GDM1 (cell line): ENCODE measurements around the gene UNK.

Experiments
- DNase-seq: peaks from one replicate; lab custom pipeline; 2025; lab: John Stamatoyannopoulos, UW

The UNK gene

DNA sequence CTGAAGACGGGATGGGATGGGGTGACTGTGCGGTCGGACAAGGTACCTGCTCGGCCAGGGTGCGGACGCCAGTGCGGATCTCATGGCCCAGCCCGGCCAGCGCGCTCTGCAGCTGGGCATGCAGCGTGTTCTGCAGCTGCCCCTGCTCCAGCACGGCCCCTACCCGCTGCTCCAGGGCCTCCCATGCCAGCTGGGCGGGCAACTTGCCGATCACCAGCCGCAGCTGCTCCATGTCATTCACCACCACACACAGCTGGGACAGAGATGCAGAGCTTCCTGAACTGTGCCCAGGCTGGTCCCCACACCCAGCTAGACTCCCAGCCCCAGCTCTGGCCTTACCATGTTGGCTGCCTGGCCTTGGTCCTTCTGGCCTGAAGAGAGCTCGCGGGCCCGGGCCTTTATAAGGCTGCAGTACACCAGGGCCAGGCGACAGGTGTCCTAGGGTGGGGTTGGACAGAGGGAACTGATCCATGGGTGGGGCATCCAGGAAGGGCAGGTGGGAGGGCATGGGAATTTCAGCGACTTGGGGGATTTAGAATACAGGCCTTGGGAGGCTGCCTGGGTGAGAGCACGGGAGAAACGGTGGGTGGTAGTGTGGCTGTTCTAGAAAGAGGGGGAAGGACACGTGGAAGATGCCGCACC, 49.8 kb downstream of the UNK start:
- DNase-seq = no peak

DNA sequence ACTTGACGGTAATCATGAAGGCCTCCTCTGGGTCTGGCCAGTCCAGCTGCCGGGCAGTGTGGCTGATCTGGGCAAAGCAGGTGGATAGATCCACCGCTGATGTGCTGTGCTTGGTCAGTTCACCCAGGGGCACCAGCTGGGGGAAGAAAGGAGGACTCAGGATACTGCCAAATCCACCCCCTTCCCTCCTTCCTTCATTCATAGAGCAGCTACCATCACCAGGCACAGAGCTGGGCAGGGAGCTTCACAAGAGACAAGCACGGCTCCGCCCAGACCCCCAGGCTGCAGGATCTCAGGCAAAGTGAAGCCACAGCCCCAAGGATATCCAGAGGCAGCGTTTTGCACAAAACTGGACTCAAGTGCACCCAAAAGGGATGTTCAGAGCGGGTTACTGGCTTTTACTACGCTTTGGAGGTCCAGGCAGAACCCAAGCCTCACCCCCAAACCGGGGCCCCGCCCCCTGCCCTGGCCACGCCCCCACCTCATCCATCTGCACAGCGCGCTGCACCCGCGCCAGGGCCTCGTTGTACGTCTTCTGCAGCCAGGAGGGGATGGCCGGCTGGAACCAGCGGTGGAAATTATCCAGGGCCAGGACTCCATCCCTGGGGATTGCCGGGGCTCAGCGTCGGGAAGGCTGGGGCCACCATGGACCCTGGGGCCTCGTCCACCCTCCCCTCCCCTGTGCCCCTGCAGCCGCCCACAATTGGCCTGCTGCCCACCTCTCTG, 50.5 kb downstream of the UNK start:
- no peak for DNase-seq

DNA sequence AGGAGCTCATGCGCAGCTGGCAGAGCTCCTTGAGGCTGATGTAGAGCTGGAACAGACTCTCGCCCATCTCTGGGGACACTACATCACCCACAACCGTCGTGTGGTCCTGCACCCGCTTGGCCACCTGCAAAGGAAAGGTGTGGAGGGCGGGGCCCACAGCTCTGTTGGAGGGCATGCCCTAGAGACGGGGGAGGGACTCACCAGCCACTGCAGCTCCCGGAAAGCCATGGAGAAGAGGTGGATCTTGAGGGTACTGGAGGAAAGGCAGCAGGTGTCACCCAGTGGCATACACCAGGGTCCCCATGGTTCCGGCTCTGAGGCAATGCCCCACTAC, 51.0 kb downstream of the UNK start:
- DNase-seq = no peak

DNA sequence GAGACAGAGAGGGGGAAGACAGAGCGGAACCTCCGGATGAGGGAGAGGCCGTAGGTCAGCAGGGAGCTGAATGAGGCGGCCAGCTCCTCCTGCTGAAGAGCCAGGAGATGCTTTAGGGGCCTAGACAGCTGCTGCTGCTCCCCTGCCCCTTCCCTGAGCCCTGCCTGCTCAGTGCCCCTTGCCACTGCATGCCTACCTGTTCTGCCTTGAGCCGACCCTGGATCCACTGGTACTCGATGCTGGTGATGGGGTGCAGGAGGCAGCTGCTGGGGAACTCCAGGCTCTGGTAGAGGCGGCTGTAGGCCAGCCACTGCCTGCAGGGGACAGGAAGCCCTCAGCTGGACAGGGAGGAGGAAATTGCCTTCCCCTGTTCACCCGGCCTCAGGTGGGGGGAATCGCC, 52.0 kb downstream of the UNK start:
- no peak for DNase-seq

DNA sequence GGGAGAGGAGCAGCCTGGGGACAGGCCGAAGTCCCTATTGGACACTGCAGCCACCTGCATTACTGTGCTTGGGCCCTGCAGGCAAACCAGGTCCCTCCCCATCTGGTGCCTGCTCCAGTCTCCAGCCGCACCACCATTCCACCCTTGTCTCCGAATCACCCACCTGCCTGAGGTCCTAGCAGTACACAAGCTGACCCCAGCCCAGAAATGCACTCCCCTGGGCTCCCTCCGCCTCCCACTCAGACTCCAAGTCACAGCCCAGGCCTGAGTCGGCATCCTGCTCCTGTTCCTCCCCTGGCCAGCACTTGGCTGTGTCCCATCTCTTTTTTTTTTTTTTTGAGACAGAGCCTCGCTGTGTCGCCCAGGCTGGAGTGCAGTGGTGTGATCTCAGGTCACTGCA, 53.3 kb downstream of the UNK start:
- no peak for DNase-seq

DNA sequence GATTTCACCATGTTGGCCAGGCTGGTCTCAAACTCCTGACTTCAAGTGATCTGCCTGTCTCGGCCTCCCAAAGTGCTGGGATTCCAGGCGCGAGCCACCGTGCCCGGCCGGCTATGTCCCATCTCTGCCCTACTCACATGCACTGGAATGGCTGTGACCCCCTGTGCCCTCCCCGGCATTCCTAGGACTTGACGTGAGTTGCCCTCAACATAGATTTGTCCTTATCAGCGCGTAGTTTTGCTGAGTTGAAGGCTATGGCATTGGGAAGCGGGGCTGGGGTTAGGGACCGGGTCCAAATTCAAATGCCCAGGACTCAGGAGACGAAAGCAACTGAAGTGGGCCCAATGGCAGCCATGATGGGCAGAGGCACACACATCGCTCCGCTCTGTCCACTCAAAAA, 53.8 kb downstream of the UNK start:
- no peak for DNase-seq

DNA sequence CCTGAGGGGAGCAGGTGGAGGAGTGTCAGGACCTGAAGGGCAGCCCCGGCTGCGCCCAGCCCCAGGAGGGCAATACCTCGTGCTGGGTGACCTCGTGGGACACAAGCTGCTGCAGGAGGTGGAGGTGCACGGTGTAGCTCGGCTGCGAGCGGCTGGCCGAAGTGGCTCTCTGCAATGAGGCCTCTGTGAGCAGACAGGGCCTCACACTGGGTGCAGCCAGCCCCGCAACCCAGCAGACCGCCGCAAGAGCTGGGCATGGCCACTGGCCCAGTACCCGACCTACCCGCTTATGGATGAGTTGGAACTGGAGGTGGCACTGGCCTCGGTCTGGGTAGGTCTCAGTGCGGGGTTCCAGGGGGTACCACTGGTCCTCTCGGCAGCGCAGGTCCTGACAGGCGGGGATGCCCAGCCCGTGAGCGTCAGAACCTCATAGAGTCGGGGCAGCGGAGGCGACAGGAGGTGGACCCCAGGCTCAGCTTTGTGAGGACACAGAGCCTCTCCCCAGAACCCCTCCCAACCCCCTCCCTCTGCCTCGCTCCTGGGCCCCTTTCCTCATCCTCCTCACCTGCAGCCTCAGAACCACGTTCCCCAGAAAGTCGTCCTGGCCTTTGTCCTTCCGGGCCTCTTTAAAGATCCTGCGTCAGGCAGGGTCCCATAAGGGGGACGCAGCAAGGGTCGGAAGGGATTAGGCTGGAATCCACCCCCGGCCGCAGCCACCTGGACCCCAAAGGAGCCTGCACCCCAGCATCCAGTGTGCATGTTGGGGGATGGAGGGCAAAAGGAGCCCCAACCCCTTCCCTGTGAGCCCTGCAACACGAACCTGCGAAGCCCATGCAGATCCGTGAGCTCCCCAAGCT, 55.6 kb downstream of the UNK start:
- no peak for DNase-seq

DNA sequence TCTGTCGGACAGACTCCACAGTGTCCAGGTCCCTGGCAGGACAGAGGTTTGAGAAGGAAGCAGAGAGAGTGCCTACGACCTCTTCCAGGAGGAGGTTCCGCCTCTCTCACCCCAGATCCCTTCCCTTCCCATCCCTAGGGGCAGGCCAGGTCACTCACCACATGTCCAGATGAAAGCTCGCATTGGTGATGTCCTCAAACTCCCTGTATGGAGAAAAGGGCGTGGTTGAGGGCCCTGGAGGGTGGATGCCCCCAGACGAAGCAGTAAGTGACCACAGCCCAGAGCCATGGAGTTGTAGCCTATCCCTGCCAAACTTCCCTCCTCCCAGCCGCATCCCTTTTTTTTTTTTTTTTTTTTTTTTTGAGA, 56.2 kb downstream of the UNK start:
- DNase-seq = no peak

DNA sequence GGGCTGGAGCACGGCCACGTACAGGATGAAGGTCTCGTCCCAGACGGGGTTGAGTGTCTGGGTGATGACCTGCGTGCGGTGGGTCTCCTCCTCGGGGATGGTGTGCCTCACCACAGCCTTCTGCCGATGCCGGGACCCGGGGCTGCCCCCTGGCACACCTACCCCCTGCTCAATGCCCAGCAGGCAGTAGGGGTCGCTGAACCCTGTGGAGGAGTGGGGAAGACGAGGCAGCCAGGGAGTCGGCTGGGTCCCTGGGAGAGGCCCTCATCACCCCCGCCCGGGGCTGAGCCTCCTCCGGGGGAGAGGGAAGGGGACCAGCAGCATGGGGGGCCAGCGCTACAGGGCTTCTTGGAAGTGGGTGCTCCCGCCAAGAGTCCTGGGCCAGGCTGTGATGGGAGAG, 57.8 kb downstream of the UNK start:
- no peak for DNase-seq

DNA sequence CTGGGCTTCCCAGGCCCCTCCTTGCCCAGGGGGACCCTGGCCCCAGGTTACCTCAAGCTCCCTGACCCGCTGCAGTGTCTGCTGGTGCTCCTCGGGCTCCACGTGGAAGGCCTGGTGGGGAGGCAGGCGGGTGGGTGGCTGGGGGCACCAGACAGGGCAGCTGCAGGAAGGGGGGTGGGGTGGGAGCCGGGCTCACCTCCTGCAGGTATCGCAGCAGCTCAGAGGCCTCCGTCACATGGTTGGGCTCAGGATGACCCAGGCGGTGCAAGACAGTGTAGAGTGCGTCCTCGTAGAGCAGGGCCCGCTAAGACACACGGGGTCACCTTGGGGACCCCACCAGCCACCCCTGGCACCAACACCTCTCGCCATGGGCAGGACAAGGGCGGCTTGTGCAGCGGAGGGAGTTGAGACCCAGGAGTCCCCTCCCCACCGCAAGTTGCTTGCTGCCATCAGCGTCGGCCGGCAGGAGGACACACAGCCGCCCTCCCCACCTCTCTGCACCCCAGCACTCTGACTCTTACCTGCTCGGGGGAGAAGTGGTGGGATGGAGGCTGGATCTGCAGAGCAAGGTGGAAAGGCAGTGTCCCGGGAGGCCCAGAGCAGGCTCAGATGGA, 58.5 kb downstream of the UNK start:
- no peak for DNase-seq

DNA sequence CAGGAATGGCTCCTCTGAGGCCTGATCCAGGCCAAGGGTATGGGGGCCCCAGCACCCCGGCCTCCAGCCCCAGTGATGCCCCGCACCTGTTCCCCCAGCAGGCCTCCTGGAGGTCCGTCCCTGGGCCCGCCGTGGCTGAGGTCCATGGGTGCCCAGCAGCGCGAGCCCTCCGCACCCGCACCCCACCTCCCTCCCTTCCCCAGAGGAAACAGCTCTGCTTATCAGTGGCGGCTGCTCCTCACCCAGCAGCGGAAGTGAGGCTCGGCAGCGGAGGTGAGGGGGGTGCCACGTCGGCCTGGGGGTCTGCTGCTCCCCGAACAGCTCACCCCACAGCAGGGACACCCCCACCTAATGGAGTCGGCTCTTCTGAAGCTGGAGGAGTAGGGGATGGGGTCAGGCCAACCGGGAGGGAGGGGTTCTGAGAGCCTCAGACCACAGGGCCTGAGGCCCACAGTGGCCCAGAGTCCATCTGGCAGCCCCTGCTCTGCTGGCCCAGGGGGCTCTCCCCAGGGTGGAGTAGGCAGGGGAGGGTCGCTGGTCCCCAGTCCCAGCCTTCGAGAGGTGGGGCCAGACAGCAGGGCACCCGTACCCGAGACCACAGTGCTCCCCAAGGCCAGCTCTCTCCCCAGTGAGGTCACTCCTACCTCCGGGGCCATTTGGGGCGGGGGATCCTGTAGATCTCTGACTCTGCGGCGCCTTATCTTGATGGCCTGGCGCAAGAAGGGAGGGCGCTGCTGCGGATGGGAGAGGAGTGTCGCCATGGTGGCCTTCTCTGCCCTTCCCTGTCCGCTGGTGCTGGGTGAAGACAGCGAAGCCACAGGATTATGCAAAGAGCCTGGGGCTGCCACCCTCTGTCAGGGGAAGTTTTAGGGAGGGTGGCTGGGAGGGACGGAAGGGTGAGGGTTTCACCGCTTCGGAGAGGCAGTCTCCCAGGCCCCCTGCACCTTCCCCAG, 59.2 kb downstream of the UNK start, which contains the start of gene UNC13D:
Gene UNC13D (minus strand): TSS at position 828 of the 953 bp plus-strand sequence. CDS start 67 bp downstream, at position 761.
- DNase-seq = peak; percentile 67

DNA sequence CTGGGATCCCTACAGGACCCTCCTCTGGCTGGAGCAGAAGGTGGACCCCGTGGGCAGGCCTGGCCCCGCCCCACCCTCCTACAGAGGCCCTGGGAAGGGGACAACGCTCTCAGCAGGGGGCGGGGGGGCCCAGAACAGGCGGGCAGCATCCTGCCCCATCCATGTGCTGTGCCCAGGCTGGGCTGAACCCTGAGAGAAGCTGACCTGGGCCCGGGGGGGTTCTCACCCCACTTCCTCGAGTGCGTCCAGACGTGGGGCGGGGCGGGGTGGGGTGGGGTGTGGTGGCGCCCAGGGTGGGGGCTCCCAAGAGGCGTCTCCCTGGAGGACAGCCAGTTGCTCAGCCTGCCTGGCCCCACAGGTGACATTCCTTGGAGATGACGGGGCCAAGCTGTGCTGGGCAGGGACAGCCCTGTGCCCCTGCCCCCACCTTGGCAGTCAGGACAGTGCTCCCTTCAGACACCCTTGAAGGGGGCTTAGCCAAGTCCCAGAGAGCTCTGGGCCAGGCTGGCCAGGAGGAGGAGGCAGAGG, 60.0 kb downstream of the UNK start:
- no peak for DNase-seq

DNA sequence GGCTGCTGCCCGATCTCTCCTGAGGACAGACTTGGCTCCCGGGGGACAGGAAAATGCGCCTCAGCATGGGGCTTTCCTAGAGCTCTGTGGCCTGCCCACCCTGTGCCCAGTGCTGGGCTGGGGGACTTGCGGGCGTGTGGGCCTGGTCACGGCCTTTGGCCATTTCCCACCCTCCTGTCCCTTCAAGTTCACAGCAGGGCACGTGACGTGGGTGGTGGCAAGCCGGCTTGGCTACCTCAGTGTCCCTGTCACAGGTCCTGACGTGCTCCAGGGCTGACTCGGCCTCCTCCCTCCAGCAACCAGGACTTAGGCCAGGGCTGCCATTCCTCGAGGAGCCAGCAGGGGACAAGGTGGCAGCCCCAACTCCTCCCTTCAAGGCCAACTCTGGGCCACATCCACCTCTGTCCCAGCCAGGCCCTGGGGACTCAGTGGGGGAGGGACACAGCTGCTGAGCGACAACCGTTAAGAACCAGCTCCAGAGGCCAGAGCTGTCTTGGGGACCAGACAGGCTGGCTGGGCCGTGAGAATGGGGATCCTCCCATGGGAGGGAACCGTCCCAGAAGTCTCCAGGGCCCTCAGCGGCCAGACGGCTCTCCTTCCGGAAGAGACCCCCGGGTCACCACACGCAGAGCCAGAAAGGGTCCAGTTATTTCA, 60.6 kb downstream of the UNK start:
- peak; percentile 48 for DNase-seq

DNA sequence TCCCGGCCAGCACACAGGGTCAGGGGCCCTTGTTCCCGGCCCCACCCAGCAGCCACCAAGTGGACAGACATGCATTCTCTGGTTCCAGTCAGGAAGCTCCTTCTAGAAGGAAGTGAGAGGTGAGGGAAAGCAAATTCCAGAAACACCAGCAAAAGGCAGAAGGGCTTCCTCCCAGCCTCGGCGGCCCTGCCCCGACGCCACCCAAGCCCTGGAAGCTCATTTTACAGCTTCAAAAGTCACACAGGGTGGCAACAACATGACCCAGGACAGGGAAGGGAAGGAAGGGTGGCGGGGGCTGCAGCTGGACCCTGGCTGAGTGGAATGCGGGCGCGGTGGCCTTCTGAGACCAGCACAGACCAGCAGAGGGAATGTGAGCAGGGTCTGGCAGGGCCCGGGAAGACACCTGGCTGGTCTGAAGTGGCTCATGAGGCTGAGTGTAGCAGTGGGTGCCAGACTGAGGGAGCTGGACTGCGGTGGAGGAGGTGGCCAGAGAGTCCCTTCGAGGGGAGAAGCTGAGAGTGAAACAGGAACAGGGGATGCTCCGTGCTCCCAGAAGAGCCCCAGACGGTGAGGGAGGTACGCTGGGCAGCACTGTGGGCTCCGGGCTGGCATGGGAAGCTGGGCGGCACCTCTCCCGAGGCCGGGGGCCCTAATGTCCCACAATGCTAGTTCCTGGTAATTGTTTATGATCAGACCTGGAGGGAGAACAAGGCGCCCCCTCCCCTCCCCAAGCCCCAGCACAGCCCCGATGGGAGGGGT, 61.5 kb downstream of the UNK start:
- no peak for DNase-seq

DNA sequence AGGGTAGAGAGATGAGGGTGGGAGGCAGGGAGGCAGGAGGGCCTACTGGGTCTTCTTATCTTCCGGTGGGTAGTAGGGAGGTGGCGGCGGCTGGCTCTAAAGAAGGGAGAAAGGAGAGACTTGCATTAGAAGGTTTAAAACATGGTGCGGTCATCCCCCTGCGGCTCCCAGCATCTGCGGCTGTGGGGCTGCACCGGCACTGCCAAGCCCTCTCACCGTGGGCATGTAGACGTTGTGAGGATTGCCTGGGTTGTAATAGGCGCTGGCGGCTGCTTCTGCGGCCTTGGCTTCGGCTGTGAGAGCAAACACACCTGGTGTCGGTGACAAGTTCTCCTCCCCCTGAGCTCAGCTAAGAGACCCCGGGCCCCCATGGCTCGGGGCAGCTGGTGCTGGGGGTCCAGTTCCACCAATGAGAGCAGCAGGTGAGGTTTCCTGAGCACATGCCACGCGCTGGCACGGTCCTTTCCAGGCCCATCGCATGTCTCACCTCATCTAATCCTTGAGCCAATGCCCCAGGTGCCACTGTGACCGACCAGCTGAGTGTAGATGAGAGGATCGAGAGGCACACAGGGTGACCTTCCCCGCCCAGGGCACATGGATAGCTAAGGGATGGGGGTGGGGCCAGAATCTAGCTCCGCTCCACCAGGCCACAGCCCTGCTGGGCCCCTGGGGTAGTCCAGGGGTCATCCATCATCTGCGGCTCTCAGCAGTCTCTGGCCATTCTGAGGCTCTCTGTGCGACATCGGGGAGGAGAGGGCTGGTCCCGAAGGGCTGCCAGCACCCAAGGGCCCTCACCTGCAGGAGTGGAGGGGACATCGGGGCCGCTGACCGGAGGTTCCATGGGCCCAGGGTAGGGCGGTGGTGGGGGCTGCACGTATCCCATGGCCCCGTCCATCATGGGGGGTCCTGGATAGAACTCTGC, 62.3 kb downstream of the UNK start:
- no peak for DNase-seq

DNA sequence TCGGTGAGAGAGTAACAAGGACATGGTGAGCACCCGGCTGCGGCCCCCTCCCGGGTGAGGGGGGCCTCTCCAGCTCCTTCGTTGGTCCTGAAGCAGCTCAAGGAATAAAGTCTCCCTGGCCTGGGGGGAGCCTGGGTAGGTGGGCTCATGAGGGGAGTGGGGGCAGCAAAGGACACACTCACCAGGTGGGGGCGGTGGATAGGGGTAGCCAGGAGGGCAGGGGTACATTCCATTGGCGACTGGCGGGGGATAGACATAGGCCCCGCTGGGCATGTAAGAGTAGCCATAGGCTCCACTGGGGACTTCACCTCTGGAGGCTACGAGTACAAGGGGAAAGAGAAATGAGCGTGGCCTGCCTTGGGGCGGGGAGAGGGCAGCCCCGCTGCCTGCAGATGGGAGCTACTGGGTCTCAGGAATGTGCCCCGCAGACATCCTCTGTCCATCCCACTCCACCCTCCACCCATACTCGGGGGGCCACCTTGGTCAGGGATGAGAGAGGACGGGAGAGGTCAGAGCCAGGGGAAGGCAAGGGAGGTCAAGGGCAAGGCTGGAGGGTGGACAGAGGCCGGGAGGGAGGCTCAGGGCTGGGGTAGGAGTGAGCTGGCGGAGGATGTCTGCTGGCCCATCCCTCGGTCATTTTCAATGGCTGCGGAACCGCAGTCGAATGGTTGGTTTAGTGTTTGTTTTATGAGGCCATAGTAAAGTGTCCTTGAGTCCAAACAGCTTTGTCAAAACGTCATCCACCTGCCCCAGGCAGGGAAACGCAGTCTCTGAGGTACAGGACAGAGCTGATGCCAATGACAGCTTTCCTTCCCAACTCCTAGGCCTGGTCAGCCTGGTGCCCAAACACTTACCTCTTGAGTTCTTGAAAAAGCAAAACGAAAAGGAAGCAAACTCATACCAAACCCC, 63.3 kb downstream of the UNK start:
- DNase-seq = no peak

DNA sequence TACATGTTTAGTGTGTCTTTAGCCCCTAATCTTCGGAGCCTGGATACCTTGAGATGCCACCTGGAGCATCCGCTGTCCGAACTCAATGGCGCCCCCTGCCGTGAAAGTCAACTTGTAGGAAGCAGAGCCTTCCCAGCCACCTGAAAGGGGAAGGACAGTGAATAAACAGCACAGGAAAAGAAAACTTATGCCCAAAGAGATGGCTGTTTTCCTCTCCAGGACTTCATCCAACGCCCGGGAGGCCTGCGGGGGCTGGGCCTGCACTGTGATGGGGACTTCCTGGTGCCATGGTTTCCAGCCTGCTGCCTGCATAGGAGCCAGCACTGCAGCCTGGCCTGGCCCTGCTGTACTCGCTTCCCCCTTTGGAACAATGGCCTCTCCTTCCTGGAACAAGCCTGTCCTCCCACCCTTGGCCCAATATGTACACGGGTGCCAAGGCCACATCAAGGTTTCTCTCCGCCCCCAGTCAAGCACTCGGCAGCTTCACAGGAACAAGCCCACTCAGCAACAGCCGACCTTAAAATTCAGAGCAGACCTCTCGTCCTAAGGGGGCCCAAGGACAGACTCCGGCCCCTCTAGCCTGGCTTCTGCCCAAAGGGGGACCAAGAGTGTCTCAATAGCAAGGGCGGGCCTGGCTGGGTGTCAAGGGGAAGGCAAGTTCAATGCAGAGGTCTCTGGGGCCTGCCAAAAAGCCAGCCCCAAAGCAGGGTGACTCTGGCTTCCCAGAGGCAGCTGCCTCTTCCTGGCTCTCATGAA, 64.1 kb downstream of the UNK start:
- DNase-seq = peak; percentile 24
